SK-N-SH (cell line): ENCODE data around the gene IMPG1. TPM values are rescaled to one million over a fixed set of nuclear protein-coding genes. Genes with fewer than 3 reads are reported as not detected.

Source experiments
- CTCF ChIA-PET: fragments of 300-600, 350-600 bp; formaldehyde crosslinking; extraction: SDS; loops from one replicate; lab custom pipeline; 2021; lab: Yijun Ruan, JAX
- POLR2A ChIA-PET: fragments of 350-600 bp; sonication (Branson Sonifier 250); formaldehyde crosslinking; extraction: SDS; loops from one replicate; lab custom pipeline; 2020; ENCODE audit warnings: antibody characterized with exemption, inconsistent platforms; lab: Yijun Ruan, JAX
- DNase-seq: peaks from one replicate; pipeline ENCODE4 v3.0.0; 2012
- H2AFZ ChIP-seq: fragments of 200-600 bp; sonication (generic); 2 replicates; pipeline ENCODE4 v1.8.1; 2016; ENCODE audit warnings: antibody characterized with exemption, mild to moderate bottlenecking, low read depth
- H3F3A ChIP-seq: fragments of 200-600 bp; sonication (generic); replicated peaks from 2 replicates; pipeline ENCODE3; 2016; ENCODE audit warnings: antibody characterized with exemption, mild to moderate bottlenecking; ENCODE audit not compliant: insufficient read depth
- H3K27ac ChIP-seq, 2 experiments: fragments of 200-500 bp in 1 of 2; fragments of 200-600 bp in 1 of 2; sonication (Bioruptor generic) in 1 of 2; sonication (generic), shearing (Covaris generic) in 1 of 2; 2 replicates each; pipeline versions ENCODE4 v1.5.1 to v1.6.1; 2014 to 2016; ENCODE audit warnings: low read depth in 2 of 2, inconsistent platforms in 1 of 2, low read length in 1 of 2, mild to moderate bottlenecking in 1 of 2, mixed read lengths in 1 of 2
- H3K27me3 ChIP-seq: fragments of 200-600 bp; sonication (generic), shearing (Covaris generic); 2 replicates; pipeline ENCODE4 v1.6.1; 2016; ENCODE audit warnings: mixed run types; ENCODE audit not compliant: insufficient read depth
- H3K36me3 ChIP-seq, 2 experiments: fragments of 200-500 bp in 1 of 2; fragments of 200-600 bp in 1 of 2; sonication (Bioruptor generic) in 1 of 2; sonication (generic) in 1 of 2; replicated peaks in 1 of 2; 2 replicates each; pipeline versions ENCODE3 to v1.5.1; 2014 to 2016; ENCODE audit warnings: low read length in 1 of 2, mild to moderate bottlenecking in 1 of 2; ENCODE audit not compliant: insufficient read depth in 2 of 2, control insufficient read depth in 1 of 2
- H3K4me1 ChIP-seq, 2 experiments: fragments of 200-500 bp in 1 of 2; fragments of 200-600 bp in 1 of 2; sonication (Bioruptor generic) in 1 of 2; sonication (generic), shearing (Covaris generic) in 1 of 2; 2 replicates each; pipeline versions ENCODE4 v1.5.1 to v1.6.1; 2014 to 2016; ENCODE audit warnings: low read depth in 1 of 2, low read length in 1 of 2, mixed run types in 1 of 2; ENCODE audit not compliant: insufficient read depth in 2 of 2, control insufficient read depth in 1 of 2
- H3K4me2 ChIP-seq: fragments of 200-600 bp; sonication (generic), shearing (Covaris generic); 2 replicates; pipeline ENCODE4 v1.6.1; 2017; ENCODE audit warnings: mixed run types
- H3K4me3 ChIP-seq, 2 experiments: fragments of 200-500 bp in 1 of 2; fragments of 200-600 bp in 1 of 2; sonication (Bioruptor generic) in 1 of 2; sonication (generic), shearing (Covaris generic) in 1 of 2; 2 replicates each; pipeline versions ENCODE4 v1.5.1 to v1.8.1; 2014 to 2016; ENCODE audit warnings: low read depth in 2 of 2, inconsistent platforms in 1 of 2, low read length in 1 of 2, mild to moderate bottlenecking in 1 of 2, mixed read lengths in 1 of 2, moderate library complexity in 1 of 2
- H3K79me2 ChIP-seq: fragments of 200-600 bp; sonication (generic); 2 replicates; pipeline ENCODE4 v1.8.1; 2017; ENCODE audit warnings: mild to moderate bottlenecking; ENCODE audit not compliant: insufficient read depth
- H3K9ac ChIP-seq: fragments of 200-600 bp; sonication (generic); 2 replicates; pipeline ENCODE4 v1.6.1; 2017; ENCODE audit warnings: mixed run types
- H3K9me2 ChIP-seq: fragments of 200-600 bp; sonication (generic); 2 replicates; pipeline ENCODE4 v1.6.1; 2017; ENCODE audit warnings: mixed run types
- H3K9me3 ChIP-seq: fragments of 200-600 bp; sonication (generic); 2 replicates; pipeline ENCODE4 v1.6.1; 2017; ENCODE audit warnings: mixed run types, mild to moderate bottlenecking, moderate library complexity
- H4K20me1 ChIP-seq: fragments of 200-600 bp; sonication (generic); 2 replicates; pipeline ENCODE4 v1.6.1; 2017; ENCODE audit warnings: mild to moderate bottlenecking, mixed run types; ENCODE audit not compliant: insufficient read depth
- CTCF ChIP-seq: fragments of 200-600 bp; sonication (generic); IDR thresholded peaks from 2 replicates; pipeline ENCODE4 v1.6.1; 2017; ENCODE audit warnings: antibody characterized with exemption, mild to moderate bottlenecking, moderate library complexity
- EP300 ChIP-seq, 2 experiments: IDR thresholded peaks; 2 replicates each; pipeline versions ENCODE4 v1.4.0 to v1.6.1; 2012; ENCODE audit warnings: borderline replicate concordance in 1 of 2, low read depth in 1 of 2, low read length in 1 of 2
- EZH2phosphoT487 ChIP-seq: fragments of 200-600 bp; sonication (generic); IDR thresholded peaks from 2 replicates; pipeline ENCODE4 v1.6.1; 2017; ENCODE audit warnings: low read depth, mixed run types, mild to moderate bottlenecking, antibody characterized with exemption, moderate library complexity, borderline replicate concordance
- FOXJ3 ChIP-seq: sonication (generic); formaldehyde crosslinking; IDR thresholded peaks from 2 replicates; pipeline ENCODE4 v1.5.1; 2020; ENCODE audit warnings: mild to moderate bottlenecking, missing genetic modification reagents
- MAX ChIP-seq: IDR thresholded peaks from 2 replicates; pipeline ENCODE4 v1.4.0; 2012; ENCODE audit warnings: low read depth
- MXI1 ChIP-seq: IDR thresholded peaks from 2 replicates; pipeline ENCODE4 v1.6.1; 2012; ENCODE audit warnings: mild to moderate bottlenecking, low read depth, low read length, improper control_type of control experiment
- NFIC ChIP-seq: IDR thresholded peaks from 2 replicates; pipeline ENCODE4 v1.4.0; 2012; ENCODE audit warnings: borderline replicate concordance
- RAD21 ChIP-seq: IDR thresholded peaks from 2 replicates; pipeline ENCODE4 v1.6.1; 2012; ENCODE audit warnings: mild to moderate bottlenecking, low read length
- RFX5 ChIP-seq: IDR thresholded peaks from 2 replicates; pipeline ENCODE4 v1.6.1; 2012; ENCODE audit warnings: mild to moderate bottlenecking, improper control_type of control experiment, low read length
- SIN3A ChIP-seq: IDR thresholded peaks from 2 replicates; pipeline ENCODE4 v1.6.1; 2012; ENCODE audit warnings: low read depth, mild to moderate bottlenecking, low read length, moderate library complexity, borderline replicate concordance
- SMC3 ChIP-seq: IDR thresholded peaks from 2 replicates; pipeline ENCODE4 v1.6.1; 2012; ENCODE audit warnings: low read depth, low read length, improper control_type of control experiment
- WGBS: methylation state at CpG from one replicate; pipeline ENCODE4 v1.1.6; 2017; ENCODE audit warnings: low lambda C conversion rate; 5-methylcytosine and 5-hydroxymethylcytosine counted together
- polyA plus RNA-seq, 3 experiments: library from polyadenylated mRNA; depleted of rRNA; stranded (reverse); fragments of >200 nt; gene quantifications; 2 replicates each; pipeline ENCODE4 v1.2.3, GENCODE V29; 2012

Gene IMPG1
- polyA plus RNA-seq, 1 of the 3 experiments (the other 2 are of a cell fraction) = not detected

DNA sequence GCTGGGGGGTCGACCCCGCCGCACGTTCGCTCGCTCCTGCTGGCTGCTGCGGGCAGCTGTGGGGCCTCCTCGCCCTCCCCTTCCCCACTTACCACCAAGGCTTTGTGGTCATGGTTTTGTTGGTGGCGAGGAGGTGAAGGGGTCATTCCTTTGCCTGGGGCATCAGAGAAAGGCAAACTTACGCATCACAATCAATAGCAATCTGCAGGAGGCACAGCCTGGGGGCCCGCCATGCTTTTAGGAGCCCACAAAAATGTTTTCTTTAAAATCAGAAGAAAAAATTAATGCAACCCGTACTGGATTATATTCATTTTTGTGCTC is 137.0 kb downstream of the IMPG1 start:
- H3K4me2 ChIP-seq = peak overlapping the region; percentile 74
- TF ChIP-seq NFIC (no peak), EZH2phosphoT487 (no peak), EP300 (IDR thresholded peaks at IDR 0.05; ENCODE audit: borderline replicate concordance in 1 of 2, low read depth in 1 of 2, low read length in 1 of 2) (no peak)
- no peak for DNase-seq
- no peaks in the 10 kb centered on the region for H3K9me3 ChIP-seq
- H3K36me3 ChIP-seq = no peaks in the 10 kb centered on the region
- 64% methylated on average over 10 of the region's 12 CpGs for WGBS
- no peak overlapping the region for H3K27ac ChIP-seq
- no peaks in the 10 kb centered on the region for H4K20me1 ChIP-seq
- H3K9ac ChIP-seq = no peak overlapping the region
- no peaks in the 10 kb centered on the region for H3K9me2 ChIP-seq
- ChIA-PET POLR2A (no interaction called here), CTCF (interaction anchor here (0.5 to 4.3 kb wide), 26 partner anchors 10 to 949 kb away, joined by 3 to 29 read pairs (median 4); no protein-coding TSS in a partner anchor)
- H3K4me1 ChIP-seq = peaks cover 0 to 9% of the 10 kb centered on the region in 2 experiments; a peak in 1 of 4 replicates
- H3K79me2 ChIP-seq = no peaks in the 10 kb centered on the region
- H2AFZ ChIP-seq = peak overlapping the region; percentile 56; the same call in 1 of the 2 replicates
- H3K4me3 ChIP-seq = peak overlapping the region; percentile 31 to 54; a peak in 3 of 4 replicates
- no peaks in the 10 kb centered on the region for H3F3A ChIP-seq
- H3K27me3 ChIP-seq = no peaks in the 10 kb centered on the region

DNA sequence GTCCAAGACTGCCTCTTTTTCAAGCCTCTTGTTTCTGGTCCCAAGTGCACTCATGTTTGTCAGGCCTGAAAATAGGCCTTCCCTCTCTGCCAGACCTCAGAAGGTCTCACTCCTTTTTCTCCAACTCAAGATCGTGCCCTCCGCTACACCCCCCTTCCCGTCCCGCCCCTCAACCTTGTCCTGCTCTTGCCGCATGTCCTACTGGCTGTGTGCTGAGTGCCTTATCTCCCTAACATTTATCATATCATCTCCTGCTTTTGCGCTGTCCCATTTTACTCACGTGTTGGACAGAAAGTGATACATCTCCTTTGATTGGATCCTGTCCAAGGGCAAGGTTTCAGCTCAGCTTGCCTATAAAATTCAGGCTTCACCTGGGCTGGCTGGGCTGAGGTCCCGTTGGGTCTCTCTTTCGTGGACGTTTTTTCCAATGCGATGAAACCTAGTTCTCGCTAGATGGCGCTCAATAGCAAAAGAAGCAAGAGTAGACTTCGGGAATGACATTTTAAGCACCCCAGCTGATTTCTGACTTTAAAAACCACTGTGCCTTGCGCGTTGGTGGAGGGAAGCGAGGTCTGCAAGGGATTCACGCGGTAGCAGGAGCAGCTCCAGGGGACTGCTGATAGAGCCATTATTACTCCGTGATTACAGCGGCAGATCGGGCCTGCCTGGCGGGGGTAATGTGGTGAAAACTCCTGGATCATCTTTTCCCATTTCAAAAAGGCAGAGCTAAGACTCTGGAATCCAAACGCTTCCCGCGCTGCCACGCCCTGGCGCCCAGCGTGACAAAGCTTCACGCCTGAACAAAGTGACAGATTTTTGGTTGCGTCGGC is 137.6 kb downstream of the IMPG1 start:
- CTCF ChIA-PET = interaction anchor here (0.5 to 4.3 kb wide), 35 partner anchors 10 to 1522 kb away, joined by 3 to 29 read pairs (median 4); no protein-coding TSS in a partner anchor
- H3K36me3 ChIP-seq = no peaks in the 10 kb centered on the region
- TF ChIP-seq MAX = 0 out of 2 replicates have a peak, but pooled peaks have one; percentile 39
- TF ChIP-seq RAD21 = peak; percentile 87
- TF ChIP-seq RFX5 = no peak
- peak; percentile 44; the same call in 1 of the 2 replicates for TF ChIP-seq SIN3A
- no peak for TF ChIP-seq FOXJ3 (CRISPR knock-in tag)
- peak; percentile 62 for TF ChIP-seq SMC3
- TF ChIP-seq MXI1 = peak; percentile 64; the same call in 1 of the 2 replicates
- TF ChIP-seq CTCF = peak; percentile 82
- TF ChIP-seq, all 33 proteins: peak for 6
- DNase-seq = peak; percentile 77
- no peaks in the 10 kb centered on the region for H3K9me3 ChIP-seq
- no peaks in the 10 kb centered on the region for H3F3A ChIP-seq
- no peaks in the 10 kb centered on the region for H3K27me3 ChIP-seq
- H3K4me3 ChIP-seq = peak overlapping the region; percentile 31 to 54
- no peaks in the 10 kb centered on the region for H3K79me2 ChIP-seq
- peak overlapping the region; percentile 74 for H3K4me2 ChIP-seq
- no peaks in the 10 kb centered on the region for H4K20me1 ChIP-seq
- H3K4me1 ChIP-seq = peaks cover 0 to 9% of the 10 kb centered on the region in 2 experiments; a peak in 1 of 4 replicates
- H3K9ac ChIP-seq = no peak overlapping the region
- POLR2A ChIA-PET = no interaction called here
- no peak overlapping the region for H3K27ac ChIP-seq
- WGBS = 6% methylated on average over 25 of the region's 32 CpGs
- no peaks in the 10 kb centered on the region for H3K9me2 ChIP-seq
- peak overlapping the region; percentile 56; the same call in 1 of the 2 replicates for H2AFZ ChIP-seq
